Measurements from ENCODE around the gene NLGN1.

Gene NLGN1

DNA sequence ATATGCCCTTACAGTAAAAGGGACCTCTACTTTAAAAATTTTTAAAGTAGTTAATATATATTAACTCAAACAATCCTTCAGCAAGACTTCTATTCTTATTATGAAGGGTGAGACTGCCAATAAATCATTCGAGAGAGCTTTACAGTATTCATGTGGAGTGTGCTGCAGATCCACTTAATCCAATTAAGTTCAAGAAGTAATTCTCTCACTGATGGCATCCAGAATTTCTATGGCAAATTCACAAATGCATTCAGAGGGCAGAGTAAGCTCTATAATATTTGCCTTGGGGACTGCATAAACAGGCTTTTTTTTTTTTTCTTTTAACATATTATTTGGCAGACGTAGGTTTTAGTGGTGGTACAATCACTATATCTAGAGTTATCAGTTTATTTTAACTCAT lies 692.0 kb downstream of the NLGN1 start:
- DNase-seq (ENCODE audit: low read depth in 2 of 2): no peak

- DNase-seq (ENCODE audit: low read depth in 2 of 2): no peak
Observed at GRCh38 chr3:174094669-174095068, 697.1 kb downstream of the NLGN1 start.

DNA sequence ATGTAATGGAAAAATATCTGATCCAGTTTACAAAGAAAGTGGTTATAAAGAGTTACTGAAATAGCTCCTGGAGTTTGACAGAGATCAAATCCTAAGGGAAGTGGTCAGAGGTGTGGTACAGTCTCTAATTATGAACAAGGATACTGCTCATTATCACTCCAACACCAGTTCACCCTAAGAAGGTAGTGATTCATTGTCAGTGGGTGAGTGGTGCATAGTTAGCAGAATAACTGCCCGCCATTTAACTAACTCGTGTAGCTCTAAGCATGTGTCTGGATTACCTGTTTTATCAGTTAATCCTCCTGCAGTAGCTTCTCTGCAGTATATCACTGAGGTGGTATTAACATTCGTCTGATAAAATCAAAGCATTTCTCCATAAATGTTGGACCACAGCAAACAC lies 700.1 kb downstream of the NLGN1 start:
- DNase-seq (ENCODE audit: low read depth in 2 of 2): no peak

DNA sequence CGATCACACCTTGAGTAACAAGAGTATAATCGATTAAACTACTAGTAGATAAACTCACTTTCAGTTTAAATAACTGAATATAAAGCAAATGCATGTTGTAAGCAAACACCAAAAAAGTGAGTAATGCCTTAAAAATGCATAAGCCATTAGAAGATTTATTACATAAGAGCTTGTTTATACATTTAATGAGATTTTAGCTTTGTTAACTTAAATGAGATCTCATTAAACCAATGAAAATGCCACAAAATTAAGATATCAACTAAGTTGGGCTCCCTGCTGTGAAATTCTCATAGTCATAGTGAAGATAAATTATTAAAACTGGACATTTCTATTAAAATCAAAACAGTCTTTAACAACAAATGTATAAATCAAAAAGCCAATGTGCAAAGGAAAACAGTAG lies 701.2 kb downstream of the NLGN1 start:
- no peak for DNase-seq (ENCODE audit: low read depth in 2 of 2)

DNA sequence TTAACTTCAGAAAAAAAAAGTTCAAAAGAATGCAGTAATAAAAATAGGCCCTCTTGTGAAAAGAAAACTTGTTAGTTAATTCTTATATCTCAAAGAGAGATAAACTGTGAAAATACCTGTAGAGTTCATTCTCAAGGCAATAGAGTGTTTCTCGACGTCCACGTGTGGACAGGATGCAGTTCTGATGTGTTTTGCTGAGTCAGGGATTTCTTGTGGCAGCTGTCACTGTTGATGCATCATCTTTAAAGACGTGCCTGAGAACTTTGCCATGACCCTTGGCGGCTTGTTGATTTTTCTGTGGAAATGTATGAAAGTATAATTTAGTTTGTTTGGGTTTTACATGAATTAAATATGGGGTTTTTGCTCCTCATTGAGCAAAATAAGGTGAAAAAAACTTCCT lies 702.2 kb downstream of the NLGN1 start:
- DNase-seq (ENCODE audit: low read depth in 2 of 2): no peak

- no peak for DNase-seq (ENCODE audit: low read depth in 2 of 2)
Observed at GRCh38 chr3:174100744-174101143, 703.2 kb downstream of the NLGN1 start.

DNA sequence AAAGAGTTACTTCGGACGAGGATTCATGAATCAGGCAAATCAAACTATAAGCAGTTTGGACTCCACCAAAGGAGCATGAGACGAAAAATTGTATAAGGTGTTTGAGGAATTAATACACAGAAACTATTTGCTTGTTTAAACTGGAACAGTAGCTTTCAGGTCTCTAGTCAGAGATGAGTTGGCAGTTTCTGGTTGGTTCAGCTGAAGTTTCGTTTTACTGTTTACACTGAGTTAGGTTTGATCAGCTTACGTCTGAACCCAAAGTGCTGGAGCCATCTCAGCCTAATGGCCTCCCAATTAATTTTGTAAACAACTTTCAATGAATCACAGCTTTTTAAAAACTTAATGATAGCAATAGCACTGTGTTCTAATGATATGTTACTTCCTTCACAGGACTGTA lies 703.7 kb downstream of the NLGN1 start:
- DNase-seq (ENCODE audit: low read depth in 2 of 2): no peak

GRCh38 chr3:174102274-174102673 lies 704.7 kb downstream of the NLGN1 start:
- DNase-seq (ENCODE audit: low read depth in 2 of 2): no peak

DNA sequence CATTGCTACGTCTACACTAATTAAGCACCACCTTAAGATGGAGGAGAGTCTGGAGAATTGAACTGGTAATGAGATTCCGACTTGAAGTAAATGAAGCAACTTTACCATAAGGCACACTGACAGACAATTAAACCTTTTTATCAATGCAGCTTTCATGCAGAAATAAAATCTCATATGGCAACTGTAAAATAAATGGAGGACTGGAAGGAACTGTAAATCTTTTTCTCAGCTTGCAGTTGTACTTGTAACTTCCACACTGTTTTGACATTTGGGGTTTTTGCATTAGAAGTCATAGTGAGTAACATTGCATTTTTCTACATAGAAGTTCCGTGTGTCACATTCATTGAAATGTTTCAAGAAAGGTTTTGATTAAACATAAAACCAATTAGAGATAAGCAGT lies 705.3 kb downstream of the NLGN1 start:
- DNase-seq (ENCODE audit: low read depth in 2 of 2): no peak

- DNase-seq (ENCODE audit: low read depth in 2 of 2): no peak
Observed at GRCh38 chr3:174110761-174111160, 713.2 kb downstream of the NLGN1 start.

GRCh38 chr3:174111776-174112175 lies 714.2 kb downstream of the NLGN1 start:
- DNase-seq (ENCODE audit: low read depth in 2 of 2): no peak

- no peak for DNase-seq (ENCODE audit: low read depth in 2 of 2)
Observed at GRCh38 chr3:174116421-174116820, 718.9 kb downstream of the NLGN1 start.

- DNase-seq (ENCODE audit: low read depth in 2 of 2): no peak
Observed at GRCh38 chr3:174120997-174121396, 723.5 kb downstream of the NLGN1 start.

GRCh38 chr3:174122411-174122810 lies 724.9 kb downstream of the NLGN1 start:
- DNase-seq (ENCODE audit: low read depth in 2 of 2): no peak

DNA sequence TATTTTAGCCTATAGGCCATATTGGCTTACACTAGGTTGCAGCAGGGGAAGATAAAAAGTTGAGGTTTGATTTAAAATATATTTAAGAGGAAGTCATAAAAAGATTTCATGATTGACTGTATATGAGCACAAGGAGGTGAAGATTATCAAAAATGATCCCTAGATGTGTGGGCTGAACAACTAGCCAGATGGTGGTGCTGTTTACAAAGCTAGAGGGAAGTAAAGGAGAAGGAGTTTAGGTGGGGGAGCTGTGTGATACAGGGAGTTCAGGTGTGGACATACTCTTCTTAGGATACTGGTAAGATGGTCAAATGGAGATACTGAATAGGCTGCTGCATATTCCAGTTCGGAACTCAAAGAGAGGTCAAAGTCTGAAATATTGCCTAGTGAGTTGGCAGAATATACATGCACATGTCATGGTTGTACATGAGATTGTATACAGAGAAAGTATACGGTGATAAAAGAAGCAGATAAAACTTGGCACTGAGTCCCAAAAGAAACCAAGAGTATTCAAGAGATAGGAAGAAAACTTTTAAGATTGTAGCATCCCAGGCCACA lies 727.8 kb downstream of the NLGN1 start:
- DNase-seq (ENCODE audit: low read depth in 2 of 2): no peak

- DNase-seq (ENCODE audit: low read depth in 2 of 2): no peak
Observed at GRCh38 chr3:174126990-174127758, 729.6 kb downstream of the NLGN1 start.

DNA sequence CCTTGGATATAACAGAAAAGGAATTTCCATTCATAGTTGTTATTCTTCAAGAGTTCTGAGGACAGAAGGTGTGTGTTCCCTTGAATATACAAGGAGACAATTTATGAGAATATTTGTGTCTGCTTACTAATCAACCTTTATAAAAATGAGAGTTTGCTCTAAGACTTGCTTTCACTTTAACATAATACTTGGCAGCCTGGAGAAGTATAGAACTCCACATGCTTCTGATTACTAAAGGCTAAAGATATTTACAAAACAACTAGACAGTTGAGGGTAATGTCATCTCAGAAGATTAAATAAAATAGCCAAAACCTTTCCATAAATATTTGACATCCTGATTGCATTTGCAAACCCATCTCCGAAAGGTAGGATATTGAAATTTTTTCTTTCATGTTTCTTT lies 734.5 kb downstream of the NLGN1 start:
- DNase-seq (ENCODE audit: low read depth in 2 of 2): no peak

DNA sequence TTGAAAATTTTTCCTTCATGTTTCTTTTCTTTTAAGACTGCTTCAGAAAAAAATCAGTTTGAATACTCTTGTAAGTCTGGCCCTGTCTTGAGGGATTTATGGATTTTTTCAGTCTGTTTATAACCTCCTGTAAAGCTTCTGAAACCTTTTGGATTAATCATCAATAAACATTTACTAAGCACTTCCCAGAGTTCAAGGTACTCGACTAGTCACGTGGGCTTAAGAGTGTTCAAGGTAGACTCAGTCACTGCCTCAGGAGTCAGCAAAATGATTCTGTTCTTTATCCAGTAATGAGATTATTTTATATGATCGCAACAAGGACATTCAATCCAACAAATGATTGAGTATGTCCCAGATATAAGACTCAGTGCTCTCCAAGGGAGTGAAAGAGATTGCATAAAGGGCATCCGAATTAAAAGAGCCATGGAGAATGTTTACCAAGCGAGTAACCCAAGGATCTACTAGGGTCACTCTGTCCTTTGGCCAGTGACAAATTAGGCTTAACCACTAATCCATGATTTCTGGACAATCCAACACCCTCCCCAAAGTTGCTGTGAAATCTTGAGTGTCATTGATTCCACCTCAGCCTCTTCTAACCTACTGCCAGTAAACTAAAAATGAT lies 735.0 kb downstream of the NLGN1 start:
- DNase-seq (ENCODE audit: low read depth in 2 of 2): no peak

DNA sequence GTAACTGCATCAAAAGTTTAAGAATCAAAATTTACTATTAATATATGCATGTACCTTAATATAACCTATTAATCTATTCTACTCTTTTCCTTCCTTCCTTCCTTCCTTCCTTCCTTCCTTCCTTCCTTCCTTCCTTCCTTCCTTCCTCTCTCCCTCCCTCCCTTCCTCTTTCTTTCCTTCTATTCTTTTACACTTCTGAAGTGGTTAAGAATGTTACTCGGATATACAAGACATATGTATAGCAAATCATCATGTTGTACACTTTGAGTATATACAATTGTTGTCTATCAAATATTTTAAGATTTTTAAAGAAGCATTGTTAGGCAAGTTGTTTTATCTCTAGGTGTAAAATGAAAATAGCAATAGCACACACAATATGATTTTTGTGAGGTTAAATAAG lies 748.5 kb downstream of the NLGN1 start:
- no peak for DNase-seq (ENCODE audit: low read depth in 2 of 2)

- no peak for DNase-seq (ENCODE audit: low read depth in 2 of 2)
Observed at GRCh38 chr3:174147798-174148197, 750.3 kb downstream of the NLGN1 start.

DNA sequence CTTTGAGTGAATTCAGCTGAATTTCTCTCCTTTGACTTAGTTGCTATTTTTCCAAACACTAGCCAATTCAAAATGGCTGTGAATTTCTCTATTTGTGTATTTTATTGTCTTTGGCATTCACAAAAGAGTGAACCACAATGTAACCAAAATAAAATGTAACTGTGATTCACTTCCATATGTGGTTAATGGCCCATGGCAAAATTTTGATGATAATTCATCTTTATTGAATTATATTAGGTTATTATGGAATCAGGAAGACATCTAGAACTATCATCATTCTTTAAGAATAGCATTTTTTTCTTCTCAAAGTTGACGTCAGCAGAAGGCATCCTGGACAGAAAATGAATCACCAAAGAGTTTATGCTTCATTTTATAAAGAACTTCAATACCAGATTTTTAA lies 756.3 kb downstream of the NLGN1 start:
- no peak for DNase-seq (ENCODE audit: low read depth in 2 of 2)

DNA sequence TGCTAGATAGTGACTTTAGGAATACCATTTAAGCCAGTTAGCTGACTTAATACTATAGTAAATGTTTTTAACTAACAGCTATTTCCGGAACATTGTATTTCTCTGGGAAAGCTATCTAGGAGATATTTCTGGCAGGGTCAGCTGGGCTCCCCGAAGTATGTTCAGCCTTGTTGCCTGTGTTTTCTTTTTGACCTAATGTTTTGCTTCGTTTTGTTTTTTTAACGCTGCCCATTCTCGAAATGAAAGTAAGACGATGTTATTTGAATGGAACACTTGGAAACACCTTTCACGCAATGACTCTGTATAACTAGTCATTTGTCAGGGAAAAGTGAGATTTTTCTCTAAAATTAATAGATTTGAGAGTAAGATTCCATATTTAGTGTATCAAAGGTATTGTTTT lies 758.7 kb downstream of the NLGN1 start:
- DNase-seq (ENCODE audit: low read depth in 2 of 2): no peak

- no peak for DNase-seq (ENCODE audit: low read depth in 2 of 2)
Observed at GRCh38 chr3:174158674-174159073, 761.1 kb downstream of the NLGN1 start.

Data from stimulated activated CD8-positive, alpha-beta memory T cell treated with anti-CD3 and anti-CD28 coated beads, Interleukin-15, amount 100 ng/mL, for 4 hours (primary cell).